Ectodermal cell (in vitro differentiated cells): Measurements from ENCODE around the gene SIM1.
"Not testable (repeated sequence)": the region's sequence is repeated elsewhere in the genome, so short reads cannot be mapped to it uniquely, and the experiment has no call there.

ENCODE experiments used
- H3K27ac ChIP-seq: 2 replicates; pipeline ENCODE4 v1.7.0; 2013; ENCODE audit warnings: mild to moderate bottlenecking, low read depth, low read length; ENCODE audit not compliant: insufficient read depth, poor library complexity, severe bottlenecking
- H3K27me3 ChIP-seq: 2 replicates; pipeline ENCODE4 v1.7.0; 2013; ENCODE audit warnings: mild to moderate bottlenecking, low read length; ENCODE audit not compliant: insufficient read depth, control insufficient read depth, poor library complexity, severe bottlenecking
- H3K36me3 ChIP-seq: one replicate; pipeline ENCODE4 v1.7.0; 2013; ENCODE audit warnings: low read length; ENCODE audit not compliant: control insufficient read depth, insufficient read depth
- H3K4me1 ChIP-seq: one replicate; pipeline ENCODE4 v1.7.0; 2013; ENCODE audit warnings: low read length; ENCODE audit not compliant: control insufficient read depth, insufficient read depth
- H3K4me3 ChIP-seq: 2 replicates; pipeline ENCODE4 v1.7.0; 2013; ENCODE audit warnings: low read depth, low read length, control low read depth; ENCODE audit not compliant: insufficient read depth
- H3K9me3 ChIP-seq: 2 replicates; pipeline ENCODE4 v1.7.0; 2013; ENCODE audit warnings: mild to moderate bottlenecking, low read length, moderate library complexity; ENCODE audit not compliant: control insufficient read depth
- WGBS, 2 experiments: methylation state at CpG; one replicate each; pipeline ENCODE4 v1.1.7; 2013; ENCODE audit warnings: missing lambda C conversion rate in 2 of 2; 5-methylcytosine and 5-hydroxymethylcytosine counted together

SIM1 gene

GRCh38 chr6:100363651-100364050 lies 101.1 kb downstream of the SIM1 start:
- Histone ChIP-seq H3K27me3 (no peaks in the 10 kb centered on the region), H3K36me3 (no peaks in the 10 kb centered on the region), H3K4me3 (no peak overlapping the region), H3K9me3 (no peaks in the 10 kb centered on the region), H3K27ac (no peak overlapping the region), H3K4me1 (peaks cover 7% of the 10 kb centered on the region)
- 71% methylated on average over 1 of the region's 1 CpG; no CpG with 5 or more reads in 1 of the 2 experiments for WGBS, 2 experiments

GRCh38 chr6:100354736-100355641 lies 109.7 kb downstream of the SIM1 start:
- not testable (repeated sequence) for H3K27ac ChIP-seq, H3K9me3 ChIP-seq, H3K36me3 ChIP-seq, H3K4me1 ChIP-seq, H3K27me3 ChIP-seq, H3K4me3 ChIP-seq
- WGBS, 2 experiments: 55 to 56% methylated on average over 32 to 33 of the region's 35 CpGs

DNA sequence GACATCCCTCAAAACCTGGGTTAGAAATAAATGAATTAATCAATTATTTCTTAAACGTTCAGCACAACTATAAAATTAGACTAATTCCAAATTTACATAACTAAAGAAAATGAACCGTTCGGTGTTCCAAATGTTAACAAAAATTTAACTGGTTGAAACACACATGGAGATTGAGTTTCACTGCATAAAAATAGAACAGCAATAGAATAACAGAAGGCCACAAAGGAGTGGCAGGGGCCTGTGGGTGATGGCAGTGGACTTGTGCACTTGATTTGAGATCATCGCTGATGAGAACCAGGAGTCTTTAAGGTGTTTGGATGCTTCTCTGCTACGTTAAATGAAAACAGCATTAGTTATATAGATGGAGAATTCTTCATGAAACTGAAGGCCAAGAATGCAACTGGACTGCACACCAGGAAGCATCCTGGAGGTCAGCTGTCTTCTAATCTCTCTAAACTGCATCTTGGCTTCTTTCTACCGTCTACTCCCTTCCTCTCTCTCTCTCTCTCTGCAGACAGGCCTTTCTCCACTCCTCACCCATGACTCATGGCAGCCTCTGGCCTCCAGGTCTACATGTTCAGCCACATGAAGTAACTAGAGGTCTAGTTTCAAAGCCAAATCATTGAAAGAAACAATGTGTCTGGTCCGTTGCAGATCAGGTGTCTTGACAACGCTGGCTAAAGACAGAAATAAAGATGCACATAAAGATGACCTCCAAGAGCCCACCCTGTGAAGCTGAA lies 111.3 kb downstream of the SIM1 start:
- Histone ChIP-seq H3K36me3 (no peaks in the 10 kb centered on the region), H3K27ac (no peak overlapping the region), H3K27me3 (no peaks in the 10 kb centered on the region), H3K9me3 (no peaks in the 10 kb centered on the region), H3K4me3 (no peak overlapping the region), H3K4me1 (no peaks in the 10 kb centered on the region)
- 93% methylated on average over 8 of the region's 8 CpGs for WGBS, 2 experiments

- Histone ChIP-seq H3K9me3 (no peaks in the 10 kb centered on the region), H3K27ac (no peak overlapping the region), H3K4me1 (no peaks in the 10 kb centered on the region), H3K27me3 (no peaks in the 10 kb centered on the region), H3K4me3 (no peak overlapping the region), H3K36me3 (no peaks in the 10 kb centered on the region)
Measured at GRCh38 chr6:100350139-100350538, 114.6 kb downstream of the SIM1 start.

GRCh38 chr6:100349366-100349765 lies 115.4 kb downstream of the SIM1 start:
- WGBS, 2 experiments: 82 to 94% methylated on average over 3 of the region's 3 CpGs

DNA sequence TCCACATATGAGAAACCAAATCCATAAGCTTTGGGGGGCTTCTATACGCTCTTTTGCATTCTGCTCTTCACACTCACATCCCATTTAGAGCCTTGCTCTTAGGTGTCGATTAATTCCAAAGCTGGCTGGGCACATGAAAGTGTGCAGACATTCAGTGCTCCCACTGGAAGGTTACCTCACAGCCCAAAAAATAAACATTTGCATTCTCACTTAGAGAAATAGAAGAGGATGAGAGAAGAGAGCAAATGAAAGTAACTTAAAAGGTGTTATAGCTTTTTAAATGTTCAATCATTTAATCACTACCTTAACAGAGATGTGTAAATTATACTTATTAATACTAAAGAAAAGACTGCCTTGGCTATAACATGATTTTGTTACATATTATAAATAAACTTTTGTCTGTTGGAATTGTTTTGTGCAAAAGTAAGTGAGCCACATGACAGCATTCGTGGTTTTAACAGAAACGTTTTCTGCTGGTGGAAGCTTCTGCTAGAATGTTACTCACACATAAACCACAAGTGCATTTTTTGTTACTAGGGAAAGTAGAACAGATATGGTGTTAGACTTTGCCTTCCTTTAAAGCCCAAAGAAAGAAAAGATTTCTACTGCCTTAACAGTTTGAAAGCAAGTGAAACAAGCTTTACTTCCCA lies 116.7 kb downstream of the SIM1 start:
- 88 to 94% methylated on average over 2 to 4 of the region's 4 CpGs for WGBS, 2 experiments

More at GRCh38 chr6:100349366-100349765, 115.4 kb downstream of the SIM1 start:
- Histone ChIP-seq H3K9me3 (no peaks in the 10 kb centered on the region), H3K27ac (no peak overlapping the region), H3K27me3 (no peaks in the 10 kb centered on the region), H3K4me1 (no peaks in the 10 kb centered on the region), H3K36me3 (no peaks in the 10 kb centered on the region), H3K4me3 (no peak overlapping the region)

DNA sequence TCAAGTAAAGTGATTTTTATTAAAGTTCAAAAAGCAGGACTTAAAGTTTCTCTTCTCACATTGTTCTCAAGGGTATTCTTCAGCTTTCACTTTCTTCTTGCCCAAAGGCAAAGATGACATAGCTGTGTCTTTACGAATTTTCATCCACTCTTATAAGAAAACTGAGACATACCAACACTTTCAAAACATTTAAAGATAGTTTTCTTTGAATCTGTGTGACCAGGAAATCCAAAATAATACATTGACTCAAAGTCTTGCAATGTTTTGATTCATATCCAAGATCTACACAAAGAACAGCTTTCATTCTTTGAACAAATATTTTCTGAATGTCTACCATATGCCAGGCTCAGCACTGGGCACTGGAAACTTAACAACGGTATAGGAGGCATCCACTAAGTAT lies 117.9 kb downstream of the SIM1 start:
- H3K4me3 ChIP-seq: no peak overlapping the region

More for the DNA sequence above, 116.7 kb downstream of the SIM1 start:
- Histone ChIP-seq H3K36me3 (no peaks in the 10 kb centered on the region), H3K27me3 (no peaks in the 10 kb centered on the region), H3K4me1 (no peaks in the 10 kb centered on the region), H3K4me3 (no peak overlapping the region), H3K9me3 (no peaks in the 10 kb centered on the region), H3K27ac (no peak overlapping the region)

GRCh38 chr6:100346203-100346602 lies 118.5 kb downstream of the SIM1 start:
- WGBS, 2 experiments: 89 to 100% methylated on average over 1 to 2 of the region's 2 CpGs
- no peak overlapping the region for H3K27ac ChIP-seq
- H3K27me3 ChIP-seq: no peaks in the 10 kb centered on the region
- no peaks in the 10 kb centered on the region for H3K36me3 ChIP-seq
- no peaks in the 10 kb centered on the region for H3K9me3 ChIP-seq
- H3K4me1 ChIP-seq: no peaks in the 10 kb centered on the region
- no peak overlapping the region for H3K4me3 ChIP-seq

More for the DNA sequence above, 117.9 kb downstream of the SIM1 start:
- Histone ChIP-seq H3K27me3 (no peaks in the 10 kb centered on the region), H3K9me3 (no peaks in the 10 kb centered on the region), H3K4me1 (no peaks in the 10 kb centered on the region), H3K27ac (no peak overlapping the region), H3K36me3 (no peaks in the 10 kb centered on the region)
- WGBS, 2 experiments: 94 to 100% methylated on average over 2 of the region's 2 CpGs

GRCh38 chr6:100344761-100345160 lies 120.0 kb downstream of the SIM1 start:
- WGBS, 2 experiments: 92 to 96% methylated on average over 4 of the region's 4 CpGs
- no peaks in the 10 kb centered on the region for H3K27me3 ChIP-seq
- no peaks in the 10 kb centered on the region for H3K4me1 ChIP-seq
- no peaks in the 10 kb centered on the region for H3K9me3 ChIP-seq
- H3K27ac ChIP-seq: no peak overlapping the region
- H3K36me3 ChIP-seq: no peaks in the 10 kb centered on the region
- no peak overlapping the region for H3K4me3 ChIP-seq

DNA sequence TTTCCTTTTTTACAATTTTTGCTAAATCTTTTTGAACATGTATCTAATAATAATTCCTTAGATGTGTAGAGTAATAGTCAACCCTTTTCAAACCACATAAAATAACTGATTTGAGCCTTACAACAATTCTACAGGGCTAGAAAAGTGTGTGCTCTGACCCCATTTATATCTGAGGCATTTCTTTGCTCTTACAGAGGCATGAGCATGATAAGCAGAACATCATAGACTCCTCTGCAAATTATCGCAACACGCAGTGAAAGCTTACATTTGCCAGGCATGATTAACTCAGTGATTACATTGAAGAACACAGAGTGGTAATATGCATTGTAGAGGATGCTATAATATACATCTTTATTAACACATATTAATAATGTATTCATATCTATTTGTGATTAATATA lies 120.4 kb downstream of the SIM1 start:
- Histone ChIP-seq H3K27me3 (no peaks in the 10 kb centered on the region), H3K36me3 (no peaks in the 10 kb centered on the region), H3K27ac (no peak overlapping the region), H3K9me3 (no peaks in the 10 kb centered on the region), H3K4me1 (no peaks in the 10 kb centered on the region), H3K4me3 (no peak overlapping the region)
- WGBS, 2 experiments: 100% methylated on average over 2 of the region's 2 CpGs
